ENCODE results near the gene PHF23.

Gene PHF23

GRCh38 chr17:7208027-7208571, 31.2 kb downstream of the PHF23 start:
- DNase-seq (ENCODE audit: extremely low spot score, insufficient read length, low read depth) (no peak), FAIRE-seq (no peak)

- DNase-seq (ENCODE audit: extremely low spot score, insufficient read length, low read depth) (no peak), FAIRE-seq (no peak)
Measured at GRCh38 chr17:7207120-7208001, 31.9 kb downstream of the PHF23 start.

- no peak for FAIRE-seq
- no peak for DNase-seq (ENCODE audit: extremely low spot score, insufficient read length, low read depth)
Measured at GRCh38 chr17:7205561-7205960, 33.7 kb downstream of the PHF23 start.

- FAIRE-seq: peak; percentile 96
- peak; percentile 94 for DNase-seq (ENCODE audit: extremely low spot score, insufficient read length, low read depth)
Measured at GRCh38 chr17:7204828-7205461, 34.3 kb downstream of the PHF23 start.

GRCh38 chr17:7204336-7204735, 34.9 kb downstream of the PHF23 start:
- no peak for FAIRE-seq

GRCh38 chr17:7203391-7203790, 35.9 kb downstream of the PHF23 start:
- no peak for FAIRE-seq

More at GRCh38 chr17:7204336-7204735, 34.9 kb downstream of the PHF23 start:
- no peak for DNase-seq (ENCODE audit: extremely low spot score, insufficient read length, low read depth)

GRCh38 chr17:7196651-7197401, 42.4 kb downstream of the PHF23 start:
- FAIRE-seq: no peak
- DNase-seq (ENCODE audit: extremely low spot score, insufficient read length, low read depth): no peak

More at GRCh38 chr17:7203391-7203790, 35.9 kb downstream of the PHF23 start:
- DNase-seq (ENCODE audit: extremely low spot score, insufficient read length, low read depth): no peak

- no peak for FAIRE-seq
- DNase-seq (ENCODE audit: extremely low spot score, insufficient read length, low read depth): no peak
Measured at GRCh38 chr17:7195971-7196370, 43.3 kb downstream of the PHF23 start.

GRCh38 chr17:7192271-7192937, 46.9 kb downstream of the PHF23 start:
- DNase-seq (ENCODE audit: extremely low spot score, insufficient read length, low read depth) (no peak), FAIRE-seq (no peak)

GRCh38 chr17:7191571-7192270, 47.5 kb downstream of the PHF23 start:
- FAIRE-seq (no peak), DNase-seq (ENCODE audit: extremely low spot score, insufficient read length, low read depth) (peak; percentile 25)

GRCh38 chr17:7191069-7191468, 48.2 kb downstream of the PHF23 start:
- no peak for DNase-seq (ENCODE audit: extremely low spot score, insufficient read length, low read depth)
- FAIRE-seq: no peak

GRCh38 chr17:7190276-7190917, 48.9 kb downstream of the PHF23 start:
- DNase-seq (ENCODE audit: extremely low spot score, insufficient read length, low read depth): no peak
- FAIRE-seq: no peak

- DNase-seq (ENCODE audit: extremely low spot score, insufficient read length, low read depth): no peak
- FAIRE-seq: no peak
Measured at GRCh38 chr17:7186241-7186640, 53.0 kb downstream of the PHF23 start.
